CD4-positive, alpha-beta memory T cell (primary cell): ENCODE measurements around the gene DENND6B. TPM values are rescaled to one million over a fixed set of nuclear protein-coding genes. Genes with fewer than 3 reads are reported as not detected.
A peak's percentile ranks its signal among the peaks of the same experiment; 100 is the strongest.
"Not testable (repeated sequence)": the region's sequence is repeated elsewhere in the genome, so short reads cannot be mapped to it uniquely, and the experiment has no call there.

Experiments
- CTCF ChIA-PET: fragments of 350-600 bp; sonication (Branson Sonifier 250); formaldehyde crosslinking; loops from one replicate; lab custom pipeline; 2021; ENCODE audit warnings: inconsistent platforms; ENCODE audit not compliant: partially characterized antibody; lab: Charles Lee
- POLR2A ChIA-PET: fragments of 350-600 bp; sonication (Branson Sonifier 250); formaldehyde crosslinking; loops from one replicate; lab custom pipeline; 2021; ENCODE audit not compliant: partially characterized antibody; lab: Charles Lee
- DNase-seq, 5 donors: peaks; one replicate each; pipeline versions ENCODE4 v3.0.0 to v3.0.0-alpha.2; 2020 to 2022; ENCODE audit warnings: mixed read lengths in 1 of 5
- H3K27ac ChIP-seq: one replicate; pipeline ENCODE4 v1.7.0; 2013; ENCODE audit warnings: low read depth, low read length
- H3K27me3 ChIP-seq: 2 replicates; pipeline ENCODE4 v1.7.0; 2013; ENCODE audit warnings: mild to moderate bottlenecking, low read length, moderate library complexity; ENCODE audit not compliant: insufficient read depth
- H3K36me3 ChIP-seq: 2 replicates; pipeline ENCODE4 v1.7.0; 2013; ENCODE audit warnings: mild to moderate bottlenecking, low read length, moderate library complexity; ENCODE audit not compliant: insufficient read depth
- H3K4me1 ChIP-seq: 2 replicates; pipeline ENCODE4 v1.7.0; 2013; ENCODE audit warnings: mild to moderate bottlenecking, low read length, moderate library complexity; ENCODE audit not compliant: insufficient read depth
- H3K4me3 ChIP-seq, 2 donors: one replicate each; pipeline ENCODE4 v1.7.0; 2013; ENCODE audit warnings: low read length in 2 of 2, mild to moderate bottlenecking in 1 of 2
- H3K9me3 ChIP-seq, 2 donors: one replicate each; pipeline ENCODE4 v1.7.0; 2013; ENCODE audit warnings: low read length in 2 of 2, control low read depth in 1 of 2; ENCODE audit not compliant: control insufficient read depth in 1 of 2
- H3K27ac Mint-ChIP-seq, 7 donors: one replicate each; pipeline ENCODE4 v1.8.0; 2020 to 2021; ENCODE audit warnings: mixed read lengths in 7 of 7, mild to moderate bottlenecking in 6 of 7, inconsistent platforms in 3 of 7, moderate library complexity in 3 of 7
- H3K27me3 Mint-ChIP-seq, 2 donors: one replicate each; pipeline ENCODE4 v1.8.0; 2020 to 2021; ENCODE audit warnings: mixed read lengths in 2 of 2
- H3K36me3 Mint-ChIP-seq, 2 donors: one replicate each; pipeline ENCODE4 v1.8.0; 2020 to 2021; ENCODE audit warnings: mixed read lengths in 2 of 2, inconsistent platforms in 1 of 2, mild to moderate bottlenecking in 1 of 2
- H3K4me1 Mint-ChIP-seq, 4 donors: one replicate each; pipeline ENCODE4 v1.8.0; 2020 to 2021; ENCODE audit warnings: mixed read lengths in 4 of 4, mild to moderate bottlenecking in 1 of 4
- H3K4me3 Mint-ChIP-seq, 8 donors: one replicate each; pipeline ENCODE4 v1.8.0; 2020 to 2021; ENCODE audit warnings: mixed read lengths in 8 of 8, mild to moderate bottlenecking in 7 of 8, moderate library complexity in 6 of 8, inconsistent platforms in 3 of 8
- H3K9me3 Mint-ChIP-seq, 8 donors: one replicate each; pipeline ENCODE4 v1.8.0; 2020 to 2021; ENCODE audit warnings: mixed read lengths in 8 of 8, mild to moderate bottlenecking in 5 of 8, inconsistent platforms in 3 of 8, moderate library complexity in 1 of 8
- intact Hi-C: fragments of 100-400 bp; cut with micrococcal nuclease; formaldehyde crosslinking; loops from one replicate; pipeline ENCODE4 v1.15.1; 2023
- polyA plus RNA-seq, 2 donors: library from polyadenylated mRNA; unstranded; fragments of 300-500 nt; fragmentation: Illumina TruSeq; gene quantifications; one replicate each; pipeline ENCODE4 v1.2.3, GENCODE V29; 2021
- total RNA-seq, 2 experiments: library from RNA; stranded (reverse); gene quantifications; one replicate each; pipeline ENCODE4 v1.2.3, GENCODE V29; 2021

DENND6B gene
- total and polyA plus RNA-seq, 4 experiments from 2014 or later: 0.22 to 2.4 (median 0.94) TPM

GRCh38 chr22:50339945-50340879 is 13.4 kb upstream of the DENND6B start:
- ChIA-PET CTCF (interaction anchor here (1.8 to 2.7 kb wide), 9 partner anchors 8 to 186 kb away, joined by 9 to 24 read pairs (median 11); partner anchors contain the start of genes DENND6B, HDAC10, SCO2 and TUBGCP6), POLR2A (interaction anchor here (1.2 to 2.6 kb wide), 3 partner anchors 68 to 167 kb away, joined by 5 to 16 read pairs (median 5); partner anchors contain the start of genes HDAC10, LMF2 and NCAPH2)
- peak in 1 of 5 donors; percentile 29 for DNase-seq
- Mint-ChIP-seq H3K4me1 (peaks cover 3 to 12% (median 4%) of the 10 kb centered on the region in 4 donors), H3K27me3 (no peaks in the 10 kb centered on the region), H3K4me3 (no peak overlapping the region), H3K27ac (no peak overlapping the region), H3K36me3 (peaks cover 0 to 2% of the 10 kb centered on the region in 2 donors), H3K9me3 (no peaks in the 10 kb centered on the region)
- Histone ChIP-seq H3K36me3 (no peaks in the 10 kb centered on the region), H3K27me3 (no peaks in the 10 kb centered on the region), H3K4me3 (no peak overlapping the region), H3K4me1 (peaks cover 14% of the 10 kb centered on the region), H3K27ac (no peak overlapping the region), H3K9me3 (no peaks in the 10 kb centered on the region)
- intact Hi-C loops: loop anchor here (5.0 kb wide), 1 partner anchor 193 kb away; no protein-coding TSS in a partner anchor

GRCh38 chr22:50338860-50339462 is 12.1 kb upstream of the DENND6B start:
- H3K9me3 ChIP-seq: no peaks in the 10 kb centered on the region
- Mint-ChIP-seq H3K4me1 (peaks cover 3 to 12% (median 4%) of the 10 kb centered on the region in 4 donors), H3K27ac (no peak overlapping the region), H3K9me3 (no peaks in the 10 kb centered on the region), H3K27me3 (no peaks in the 10 kb centered on the region), H3K4me3 (no peak overlapping the region), H3K36me3 (peaks cover 0 to 2% of the 10 kb centered on the region in 2 donors)
- no peak overlapping the region for H3K27ac ChIP-seq
- no peak overlapping the region for H3K4me3 ChIP-seq
- ChIA-PET POLR2A (no interaction called here), CTCF (no interaction called here)
- no peaks in the 10 kb centered on the region for H3K27me3 ChIP-seq
- intact Hi-C loops: no loop called here
- DNase-seq: peak in 1 of 5 donors; percentile 13
- H3K4me1 ChIP-seq: peaks cover 14% of the 10 kb centered on the region
- no peaks in the 10 kb centered on the region for H3K36me3 ChIP-seq

GRCh38 chr22:50338042-50338573 is 11.3 kb upstream of the DENND6B start:
- no peaks in the 10 kb centered on the region for H3K9me3 Mint-ChIP-seq
- intact Hi-C loops: no loop called here
- peaks cover 0 to 2% of the 10 kb centered on the region in 2 donors for H3K36me3 Mint-ChIP-seq
- peaks cover 3 to 12% (median 4%) of the 10 kb centered on the region in 4 donors for H3K4me1 Mint-ChIP-seq
- ChIA-PET POLR2A (no interaction called here), CTCF (no interaction called here)
- H3K27ac Mint-ChIP-seq: no peak overlapping the region
- peak in 1 of 5 donors; percentile 2 for DNase-seq
- Histone ChIP-seq H3K27me3 (no peaks in the 10 kb centered on the region), H3K4me3 (no peak overlapping the region), H3K9me3 (no peaks in the 10 kb centered on the region), H3K4me1 (peaks cover 14% of the 10 kb centered on the region), H3K27ac (no peak overlapping the region), H3K36me3 (no peaks in the 10 kb centered on the region)
- no peaks in the 10 kb centered on the region for H3K27me3 Mint-ChIP-seq
- H3K4me3 Mint-ChIP-seq: no peak overlapping the region

GRCh38 chr22:50337262-50338041 is 10.6 kb upstream of the DENND6B start:
- Histone ChIP-seq H3K4me3 (no peak overlapping the region), H3K27me3 (no peaks in the 10 kb centered on the region), H3K9me3 (no peaks in the 10 kb centered on the region), H3K27ac (no peak overlapping the region), H3K36me3 (no peaks in the 10 kb centered on the region), H3K4me1 (peaks cover 11% of the 10 kb centered on the region)
- POLR2A ChIA-PET: no interaction called here
- no peaks in the 10 kb centered on the region for H3K9me3 Mint-ChIP-seq
- H3K27ac Mint-ChIP-seq: no peak overlapping the region
- DNase-seq: no peak
- CTCF ChIA-PET: no interaction called here
- no peak overlapping the region for H3K4me3 Mint-ChIP-seq
- peaks cover 0 to 2% of the 10 kb centered on the region in 2 donors for H3K36me3 Mint-ChIP-seq
- no peaks in the 10 kb centered on the region for H3K27me3 Mint-ChIP-seq
- H3K4me1 Mint-ChIP-seq: peaks cover 3 to 6% (median 4%) of the 10 kb centered on the region in 4 donors
- intact Hi-C loops: no loop called here

GRCh38 chr22:50334433-50334832 is 7.6 kb upstream of the DENND6B start:
- H3K36me3 Mint-ChIP-seq, H3K4me3 Mint-ChIP-seq, H3K4me1 Mint-ChIP-seq, H3K27me3 ChIP-seq, intact Hi-C loops, H3K9me3 Mint-ChIP-seq, H3K27me3 Mint-ChIP-seq, H3K27ac Mint-ChIP-seq, H3K36me3 ChIP-seq, DNase-seq, H3K27ac ChIP-seq, H3K4me1 ChIP-seq, H3K9me3 ChIP-seq, H3K4me3 ChIP-seq: not testable (repeated sequence)
- ChIA-PET POLR2A (interaction anchor here (0.8 to 1.5 kb wide), 2 partner anchors 20 to 83 kb away, joined by 3 to 4 read pairs; partner anchors contain the start of gene HDAC10), CTCF (interaction anchor here (0.7 kb wide), 1 partner anchor 60 kb away, joined by 4 read pairs; no protein-coding TSS in a partner anchor)

GRCh38 chr22:50329236-50329635 is 2.4 kb upstream of the DENND6B start:
- DNase-seq: no peak
- no peaks in the 10 kb centered on the region for H3K9me3 ChIP-seq
- no peak overlapping the region for H3K4me3 ChIP-seq
- intact Hi-C loops: no loop called here
- no peaks in the 10 kb centered on the region for H3K27me3 ChIP-seq
- H3K27ac Mint-ChIP-seq: peak overlapping the region in 2 of 7 donors; percentile 11 to 51
- peaks cover 5 to 14% (median 9%) of the 10 kb centered on the region in 4 donors for H3K4me1 Mint-ChIP-seq
- POLR2A ChIA-PET: interaction anchor here (1.3 to 2.5 kb wide), 3 partner anchors 13 to 78 kb away, joined by 4 to 12 read pairs (median 6); partner anchors contain the start of gene HDAC10
- CTCF ChIA-PET: interaction anchor here (1.1 to 4.1 kb wide), 5 partner anchors 12 to 196 kb away, joined by 3 to 22 read pairs (median 17); partner anchors contain the start of genes HDAC10 and SCO2
- H3K27me3 Mint-ChIP-seq: peaks cover 0 to 4% of the 10 kb centered on the region in 2 donors
- H3K27ac ChIP-seq: no peak overlapping the region
- H3K36me3 ChIP-seq: no peaks in the 10 kb centered on the region
- no peaks in the 10 kb centered on the region for H3K9me3 Mint-ChIP-seq
- H3K4me1 ChIP-seq: peaks cover 9% of the 10 kb centered on the region
- H3K36me3 Mint-ChIP-seq: no peaks in the 10 kb centered on the region
- peak overlapping the region in 3 of 8 donors; percentile 3 to 22 (median 5) for H3K4me3 Mint-ChIP-seq
